Measurements from ENCODE around the gene ZNF205. TPM values are rescaled to one million over a fixed set of nuclear protein-coding genes. Genes with fewer than 3 reads are reported as not detected.

ZNF205 gene
- total and polyA plus RNA-seq, 2 experiments from 2014 or later, result 16.6 to 29.1 TPM

DNA sequence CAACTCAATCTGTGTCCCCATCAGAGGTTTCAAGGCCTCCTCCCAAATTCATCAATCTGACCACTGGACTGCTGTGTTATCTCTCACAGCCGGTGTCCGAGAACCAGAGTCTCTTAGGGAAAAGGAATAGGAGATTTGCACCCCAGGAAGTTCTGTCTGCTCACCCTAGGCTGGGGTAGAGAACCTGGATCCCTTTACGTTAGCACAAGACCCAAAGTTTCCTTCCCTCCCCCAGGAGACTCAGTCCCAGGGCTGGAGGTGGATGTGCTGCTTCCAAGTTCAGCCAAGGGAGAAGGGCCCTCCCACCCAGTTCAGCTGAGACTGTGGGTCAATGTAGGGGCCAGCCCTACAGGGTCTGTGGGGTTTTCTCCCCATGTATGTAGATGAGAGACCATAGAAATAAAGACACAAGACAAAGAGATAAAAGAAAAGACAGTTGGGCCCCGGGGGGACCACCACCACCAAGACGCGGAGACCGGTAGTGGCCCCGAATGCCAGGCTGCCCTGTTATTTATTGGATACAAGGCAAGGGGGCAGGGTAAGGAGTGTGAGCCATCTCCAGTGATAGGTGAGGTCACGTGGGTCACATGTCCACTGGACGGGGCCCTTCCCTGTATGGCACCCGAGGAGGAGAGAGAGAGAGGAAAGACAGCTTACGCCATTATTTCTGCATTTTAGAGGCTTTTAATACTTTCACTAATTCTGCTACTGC is 52.9 kb downstream of the ZNF205 start (continued):
- TF ChIP-seq, protein P1, sequence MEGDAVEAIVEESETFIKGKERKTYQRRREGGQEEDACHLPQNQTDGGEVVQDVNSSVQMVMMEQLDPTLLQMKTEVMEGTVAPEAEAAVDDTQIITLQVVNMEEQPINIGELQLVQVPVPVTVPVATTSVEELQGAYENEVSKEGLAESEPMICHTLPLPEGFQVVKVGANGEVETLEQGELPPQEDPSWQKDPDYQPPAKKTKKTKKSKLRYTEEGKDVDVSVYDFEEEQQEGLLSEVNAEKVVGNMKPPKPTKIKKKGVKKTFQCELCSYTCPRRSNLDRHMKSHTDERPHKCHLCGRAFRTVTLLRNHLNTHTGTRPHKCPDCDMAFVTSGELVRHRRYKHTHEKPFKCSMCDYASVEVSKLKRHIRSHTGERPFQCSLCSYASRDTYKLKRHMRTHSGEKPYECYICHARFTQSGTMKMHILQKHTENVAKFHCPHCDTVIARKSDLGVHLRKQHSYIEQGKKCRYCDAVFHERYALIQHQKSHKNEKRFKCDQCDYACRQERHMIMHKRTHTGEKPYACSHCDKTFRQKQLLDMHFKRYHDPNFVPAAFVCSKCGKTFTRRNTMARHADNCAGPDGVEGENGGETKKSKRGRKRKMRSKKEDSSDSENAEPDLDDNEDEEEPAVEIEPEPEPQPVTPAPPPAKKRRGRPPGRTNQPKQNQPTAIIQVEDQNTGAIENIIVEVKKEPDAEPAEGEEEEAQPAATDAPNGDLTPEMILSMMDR (conservative IDR thresholded peaks at IDR 0.05; ENCODE audit: low read depth in 2 of 2), result no peak

DNA sequence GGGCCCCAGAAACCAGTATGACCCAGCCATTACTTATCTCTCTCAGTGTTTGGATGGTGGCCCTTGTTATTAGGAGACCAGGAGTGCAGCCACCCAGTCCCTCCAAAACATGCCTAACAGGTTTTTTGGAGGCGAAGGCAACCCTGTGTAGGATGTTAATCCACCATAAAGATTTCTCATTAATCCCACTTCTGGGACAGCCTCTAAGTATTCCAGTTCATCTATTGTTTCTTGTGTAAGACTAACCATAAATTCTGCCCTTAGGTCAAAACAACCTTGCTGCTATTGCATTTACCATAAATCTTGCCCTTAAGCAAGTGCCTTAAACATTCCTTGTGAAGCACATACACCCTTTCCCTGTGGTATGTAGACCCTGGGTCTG is 54.1 kb downstream of the ZNF205 start:
- Mint-ChIP-seq H3K4me3 (no peak overlapping the region), H3K9me3 (peaks cover 25% of the 10 kb centered on the region), H3K27me3 (ENCODE audit: insufficient read depth, low read depth, poor library complexity) (peaks cover 39% of the 10 kb centered on the region), H3K27ac (no peak overlapping the region), H3K36me3 (ENCODE audit: low read depth) (peaks cover 5% of the 10 kb centered on the region; the same call in 1 of the 3 replicates), H3K4me1 (peaks cover 7% of the 10 kb centered on the region)
- no peaks in the 10 kb centered on the region; the same call in 1 of the 2 replicates for H3K4me1 ChIP-seq (ENCODE audit: insufficient read depth)
- H3K27ac ChIP-seq (ENCODE audit: low read depth), result no peak overlapping the region
- DNase-seq (ENCODE audit: low spot score), result no peak
- ATAC-seq, result no peak
- peaks cover 25% of the 10 kb centered on the region for H3F3A ChIP-seq (replicated peaks; ENCODE audit: low read depth)
- no peak overlapping the region for H3K4me2 ChIP-seq
- H3K9me2 ChIP-seq (ENCODE audit: insufficient read depth), result no peaks in the 10 kb centered on the region
- no peak overlapping the region for H2AFZ ChIP-seq
- no peaks in the 10 kb centered on the region for H3K79me2 ChIP-seq (replicated peaks; ENCODE audit: insufficient read depth)
- peaks cover 37% of the 10 kb centered on the region for H3K27me3 ChIP-seq (ENCODE audit: insufficient read depth)
- H4K20me1 ChIP-seq (replicated peaks; ENCODE audit: insufficient read depth), result no peaks in the 10 kb centered on the region; the same call in 1 of the 2 replicates
- H3K4me3 ChIP-seq, result no peak overlapping the region
- no peaks in the 10 kb centered on the region for H3K36me3 ChIP-seq (ENCODE audit: insufficient read depth)
- TF ChIP-seq, protein P2, sequence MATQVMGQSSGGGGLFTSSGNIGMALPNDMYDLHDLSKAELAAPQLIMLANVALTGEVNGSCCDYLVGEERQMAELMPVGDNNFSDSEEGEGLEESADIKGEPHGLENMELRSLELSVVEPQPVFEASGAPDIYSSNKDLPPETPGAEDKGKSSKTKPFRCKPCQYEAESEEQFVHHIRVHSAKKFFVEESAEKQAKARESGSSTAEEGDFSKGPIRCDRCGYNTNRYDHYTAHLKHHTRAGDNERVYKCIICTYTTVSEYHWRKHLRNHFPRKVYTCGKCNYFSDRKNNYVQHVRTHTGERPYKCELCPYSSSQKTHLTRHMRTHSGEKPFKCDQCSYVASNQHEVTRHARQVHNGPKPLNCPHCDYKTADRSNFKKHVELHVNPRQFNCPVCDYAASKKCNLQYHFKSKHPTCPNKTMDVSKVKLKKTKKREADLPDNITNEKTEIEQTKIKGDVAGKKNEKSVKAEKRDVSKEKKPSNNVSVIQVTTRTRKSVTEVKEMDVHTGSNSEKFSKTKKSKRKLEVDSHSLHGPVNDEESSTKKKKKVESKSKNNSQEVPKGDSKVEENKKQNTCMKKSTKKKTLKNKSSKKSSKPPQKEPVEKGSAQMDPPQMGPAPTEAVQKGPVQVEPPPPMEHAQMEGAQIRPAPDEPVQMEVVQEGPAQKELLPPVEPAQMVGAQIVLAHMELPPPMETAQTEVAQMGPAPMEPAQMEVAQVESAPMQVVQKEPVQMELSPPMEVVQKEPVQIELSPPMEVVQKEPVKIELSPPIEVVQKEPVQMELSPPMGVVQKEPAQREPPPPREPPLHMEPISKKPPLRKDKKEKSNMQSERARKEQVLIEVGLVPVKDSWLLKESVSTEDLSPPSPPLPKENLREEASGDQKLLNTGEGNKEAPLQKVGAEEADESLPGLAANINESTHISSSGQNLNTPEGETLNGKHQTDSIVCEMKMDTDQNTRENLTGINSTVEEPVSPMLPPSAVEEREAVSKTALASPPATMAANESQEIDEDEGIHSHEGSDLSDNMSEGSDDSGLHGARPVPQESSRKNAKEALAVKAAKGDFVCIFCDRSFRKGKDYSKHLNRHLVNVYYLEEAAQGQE (IDR thresholded peaks at IDR 0.05; ENCODE audit: unreplicated experiment), result no peak
- TF ChIP-seq, protein P3, sequence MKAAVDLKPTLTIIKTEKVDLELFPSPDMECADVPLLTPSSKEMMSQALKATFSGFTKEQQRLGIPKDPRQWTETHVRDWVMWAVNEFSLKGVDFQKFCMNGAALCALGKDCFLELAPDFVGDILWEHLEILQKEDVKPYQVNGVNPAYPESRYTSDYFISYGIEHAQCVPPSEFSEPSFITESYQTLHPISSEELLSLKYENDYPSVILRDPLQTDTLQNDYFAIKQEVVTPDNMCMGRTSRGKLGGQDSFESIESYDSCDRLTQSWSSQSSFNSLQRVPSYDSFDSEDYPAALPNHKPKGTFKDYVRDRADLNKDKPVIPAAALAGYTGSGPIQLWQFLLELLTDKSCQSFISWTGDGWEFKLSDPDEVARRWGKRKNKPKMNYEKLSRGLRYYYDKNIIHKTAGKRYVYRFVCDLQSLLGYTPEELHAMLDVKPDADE (IDR thresholded peaks at IDR 0.05), result no peak
- no peak for TF ChIP-seq EZH2 (IDR thresholded peaks at IDR 0.05; ENCODE audit: low read depth, unreplicated experiment)
- no peak for TF ChIP-seq NANOG (IDR thresholded peaks at IDR 0.05; ENCODE audit: borderline replicate concordance)
- TF ChIP-seq ZNF114 (CRISPR knock-in tag; IDR thresholded peaks at IDR 0.05), result no peak
- no peak for TF ChIP-seq POLR2AphosphoS5 (IDR thresholded peaks at IDR 0.05; ENCODE audit: low read depth)
- TF ChIP-seq, protein P4, sequence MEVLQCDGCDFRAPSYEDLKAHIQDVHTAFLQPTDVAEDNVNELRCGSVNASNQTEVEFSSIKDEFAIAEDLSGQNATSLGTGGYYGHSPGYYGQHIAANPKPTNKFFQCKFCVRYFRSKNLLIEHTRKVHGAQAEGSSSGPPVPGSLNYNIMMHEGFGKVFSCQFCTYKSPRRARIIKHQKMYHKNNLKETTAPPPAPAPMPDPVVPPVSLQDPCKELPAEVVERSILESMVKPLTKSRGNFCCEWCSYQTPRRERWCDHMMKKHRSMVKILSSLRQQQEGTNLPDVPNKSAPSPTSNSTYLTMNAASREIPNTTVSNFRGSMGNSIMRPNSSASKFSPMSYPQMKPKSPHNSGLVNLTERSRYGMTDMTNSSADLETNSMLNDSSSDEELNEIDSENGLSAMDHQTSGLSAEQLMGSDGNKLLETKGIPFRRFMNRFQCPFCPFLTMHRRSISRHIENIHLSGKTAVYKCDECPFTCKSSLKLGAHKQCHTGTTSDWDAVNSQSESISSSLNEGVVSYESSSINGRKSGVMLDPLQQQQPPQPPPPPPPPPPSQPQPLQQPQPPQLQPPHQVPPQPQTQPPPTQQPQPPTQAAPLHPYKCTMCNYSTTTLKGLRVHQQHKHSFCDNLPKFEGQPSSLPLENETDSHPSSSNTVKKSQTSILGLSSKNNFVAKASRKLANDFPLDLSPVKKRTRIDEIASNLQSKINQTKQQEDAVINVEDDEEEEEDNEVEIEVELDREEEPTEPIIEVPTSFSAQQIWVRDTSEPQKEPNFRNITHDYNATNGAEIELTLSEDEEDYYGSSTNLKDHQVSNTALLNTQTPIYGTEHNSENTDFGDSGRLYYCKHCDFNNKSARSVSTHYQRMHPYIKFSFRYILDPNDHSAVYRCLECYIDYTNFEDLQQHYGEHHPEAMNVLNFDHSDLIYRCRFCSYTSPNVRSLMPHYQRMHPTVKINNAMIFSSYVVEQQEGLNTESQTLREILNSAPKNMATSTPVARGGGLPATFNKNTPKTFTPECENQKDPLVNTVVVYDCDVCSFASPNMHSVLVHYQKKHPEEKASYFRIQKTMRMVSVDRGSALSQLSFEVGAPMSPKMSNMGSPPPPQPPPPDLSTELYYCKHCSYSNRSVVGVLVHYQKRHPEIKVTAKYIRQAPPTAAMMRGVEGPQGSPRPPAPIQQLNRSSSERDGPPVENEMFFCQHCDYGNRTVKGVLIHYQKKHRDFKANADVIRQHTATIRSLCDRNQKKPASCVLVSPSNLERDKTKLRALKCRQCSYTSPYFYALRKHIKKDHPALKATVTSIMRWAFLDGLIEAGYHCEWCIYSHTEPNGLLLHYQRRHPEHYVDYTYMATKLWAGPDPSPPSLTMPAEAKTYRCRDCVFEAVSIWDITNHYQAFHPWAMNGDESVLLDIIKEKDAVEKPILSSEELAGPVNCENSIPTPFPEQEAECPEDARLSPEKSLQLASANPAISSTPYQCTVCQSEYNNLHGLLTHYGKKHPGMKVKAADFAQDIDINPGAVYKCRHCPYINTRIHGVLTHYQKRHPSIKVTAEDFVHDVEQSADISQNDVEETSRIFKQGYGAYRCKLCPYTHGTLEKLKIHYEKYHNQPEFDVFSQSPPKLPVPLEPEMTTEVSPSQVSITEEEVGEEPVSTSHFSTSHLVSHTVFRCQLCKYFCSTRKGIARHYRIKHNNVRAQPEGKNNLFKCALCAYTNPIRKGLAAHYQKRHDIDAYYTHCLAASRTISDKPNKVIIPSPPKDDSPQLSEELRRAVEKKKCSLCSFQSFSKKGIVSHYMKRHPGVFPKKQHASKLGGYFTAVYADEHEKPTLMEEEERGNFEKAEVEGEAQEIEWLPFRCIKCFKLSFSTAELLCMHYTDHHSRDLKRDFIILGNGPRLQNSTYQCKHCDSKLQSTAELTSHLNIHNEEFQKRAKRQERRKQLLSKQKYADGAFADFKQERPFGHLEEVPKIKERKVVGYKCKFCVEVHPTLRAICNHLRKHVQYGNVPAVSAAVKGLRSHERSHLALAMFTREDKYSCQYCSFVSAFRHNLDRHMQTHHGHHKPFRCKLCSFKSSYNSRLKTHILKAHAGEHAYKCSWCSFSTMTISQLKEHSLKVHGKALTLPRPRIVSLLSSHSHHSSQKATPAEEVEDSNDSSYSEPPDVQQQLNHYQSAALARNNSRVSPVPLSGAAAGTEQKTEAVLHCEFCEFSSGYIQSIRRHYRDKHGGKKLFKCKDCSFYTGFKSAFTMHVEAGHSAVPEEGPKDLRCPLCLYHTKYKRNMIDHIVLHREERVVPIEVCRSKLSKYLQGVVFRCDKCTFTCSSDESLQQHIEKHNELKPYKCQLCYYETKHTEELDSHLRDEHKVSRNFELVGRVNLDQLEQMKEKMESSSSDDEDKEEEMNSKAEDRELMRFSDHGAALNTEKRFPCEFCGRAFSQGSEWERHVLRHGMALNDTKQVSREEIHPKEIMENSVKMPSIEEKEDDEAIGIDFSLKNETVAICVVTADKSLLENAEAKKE (CRISPR knock-in tag; IDR thresholded peaks at IDR 0.05), result no peak
- TF ChIP-seq, protein P1 (conservative IDR thresholded peaks at IDR 0.05; ENCODE audit: low read depth in 2 of 2), result no peak
- no peak for TF ChIP-seq CREB1 (CRISPR knock-in tag; IDR thresholded peaks at IDR 0.05; ENCODE audit: low read depth)
